NCI-H226 (cell line): ENCODE data around the gene CAPN14.

Experiments used
- DNase-seq: peaks from one replicate; pipeline ENCODE4 v3.0.0-alpha.2; 2015

Gene CAPN14

GRCh38 chr2:31222071-31222470, 4.8 kb upstream of the CAPN14 start:
- DNase-seq: no peak

- DNase-seq: no peak
These were observed 4.2 kb upstream of the CAPN14 start for GRCh38 chr2:31221544-31221943.

- DNase-seq: no peak
These were observed 2.0 kb upstream of the CAPN14 start for GRCh38 chr2:31219131-31219969.

- no peak for DNase-seq
These were observed 581 bp downstream of the CAPN14 start for GRCh38 chr2:31216734-31217133.

GRCh38 chr2:31214444-31214915, 2.8 kb downstream of the CAPN14 start:
- DNase-seq: no peak

GRCh38 chr2:31213601-31214443, 3.5 kb downstream of the CAPN14 start:
- no peak for DNase-seq

GRCh38 chr2:31212659-31213600, 4.4 kb downstream of the CAPN14 start:
- DNase-seq: no peak

GRCh38 chr2:31208240-31208639, 9.1 kb downstream of the CAPN14 start:
- no peak for DNase-seq

GRCh38 chr2:31207790-31208189, 9.5 kb downstream of the CAPN14 start:
- DNase-seq: no peak

- DNase-seq: no peak
These were observed 11.7 kb downstream of the CAPN14 start for GRCh38 chr2:31205613-31206012.

GRCh38 chr2:31205186-31205585, 12.1 kb downstream of the CAPN14 start:
- no peak for DNase-seq

- no peak for DNase-seq
These were observed 12.5 kb downstream of the CAPN14 start for GRCh38 chr2:31204783-31205182.

- DNase-seq: no peak
These were observed 13.4 kb downstream of the CAPN14 start for GRCh38 chr2:31203916-31204315.

GRCh38 chr2:31202833-31203232, 14.5 kb downstream of the CAPN14 start:
- DNase-seq: no peak

GRCh38 chr2:31202041-31202440, 15.3 kb downstream of the CAPN14 start:
- DNase-seq: no peak

GRCh38 chr2:31200972-31201371, 16.3 kb downstream of the CAPN14 start:
- no peak for DNase-seq

- DNase-seq: no peak
These were observed 18.1 kb downstream of the CAPN14 start for GRCh38 chr2:31199206-31199605.

- no peak for DNase-seq
These were observed 19.6 kb downstream of the CAPN14 start for GRCh38 chr2:31197669-31198068.

GRCh38 chr2:31197166-31197565, 20.1 kb downstream of the CAPN14 start:
- no peak for DNase-seq

- no peak for DNase-seq
These were observed 20.7 kb downstream of the CAPN14 start for GRCh38 chr2:31196622-31197021.

- no peak for DNase-seq
These were observed 23.5 kb downstream of the CAPN14 start for GRCh38 chr2:31193806-31194205.

GRCh38 chr2:31192851-31193392, 24.4 kb downstream of the CAPN14 start:
- no peak for DNase-seq
